Inflammatory macrophage treated with lipopolysaccharide for 1 hour (primary cell): ENCODE measurements around the gene ISG20.

Source experiments
- DNase-seq, 2 donors: peaks; one replicate each; pipeline ENCODE4 v3.0.0-alpha.2; 2020 to 2022

ISG20 gene

DNA sequence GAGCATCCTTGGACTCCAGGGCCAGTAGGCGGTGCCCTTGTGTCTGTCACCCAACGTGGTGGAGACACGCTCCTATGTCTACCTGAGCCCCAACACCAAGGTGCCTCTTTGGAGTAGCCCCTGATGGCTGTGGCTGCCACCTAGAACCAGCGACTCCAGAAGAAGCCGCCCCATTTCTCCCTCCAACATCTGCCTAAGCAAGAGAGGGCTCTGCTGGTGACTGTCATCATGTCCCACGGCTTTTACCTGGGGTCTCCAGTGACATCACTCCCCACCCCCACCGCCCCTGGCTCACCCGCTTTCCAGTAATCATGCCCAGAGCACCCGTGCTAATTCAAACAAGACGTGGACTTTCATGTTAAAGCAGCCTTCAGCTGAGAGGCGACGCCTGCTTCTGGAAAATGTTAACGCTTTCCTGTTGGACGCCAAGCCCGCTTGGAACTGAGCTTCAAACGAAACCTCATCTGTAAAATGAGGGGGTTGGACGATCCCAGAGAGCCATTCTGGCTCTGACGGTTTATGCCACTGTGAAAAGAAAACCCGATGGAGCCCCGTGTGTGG is 57.0 kb downstream of the ISG20 start:
- DNase-seq = no peak

DNA sequence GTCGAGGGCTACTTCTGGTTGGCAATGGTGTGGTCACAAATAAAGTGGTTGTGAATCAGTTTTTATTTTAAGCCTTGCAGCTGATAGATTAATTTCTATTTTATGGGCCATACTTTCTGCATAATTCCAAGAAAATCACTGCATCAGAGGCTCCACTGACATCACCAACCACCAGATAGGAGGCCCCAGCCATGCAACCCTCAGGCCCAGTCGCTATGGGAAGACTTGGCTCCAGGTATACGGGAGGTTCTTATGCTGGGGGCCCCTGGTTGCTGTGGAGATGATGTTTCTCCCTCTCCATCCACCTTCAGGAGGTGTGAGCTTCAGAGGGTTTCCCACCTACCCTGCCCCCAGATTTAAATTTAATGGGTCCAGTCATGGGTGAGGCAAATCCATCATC is 57.4 kb downstream of the ISG20 start:
- no peak for DNase-seq

GRCh38 chr15:88697276-88697675 is 58.5 kb downstream of the ISG20 start:
- no peak for DNase-seq

DNA sequence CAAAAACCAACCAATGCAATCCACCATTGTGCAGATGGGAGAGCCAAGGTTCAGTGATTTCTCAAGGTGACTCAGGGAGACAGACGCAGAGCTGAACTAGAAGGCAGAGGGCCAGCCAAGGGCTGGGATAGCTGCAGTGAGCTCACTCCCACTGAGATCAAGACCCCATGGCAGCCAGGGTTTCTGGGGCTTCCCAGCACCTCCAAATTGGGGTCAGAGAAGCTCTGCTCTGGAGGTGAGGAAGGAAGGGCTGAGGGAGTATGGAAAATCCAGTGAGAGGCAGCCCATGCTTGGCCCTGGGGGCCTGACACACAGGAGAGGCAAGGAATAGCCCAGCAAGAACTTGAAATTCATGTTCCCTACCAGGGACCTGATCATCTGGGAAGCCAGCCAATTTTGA is 61.0 kb downstream of the ISG20 start:
- DNase-seq = no peak

DNA sequence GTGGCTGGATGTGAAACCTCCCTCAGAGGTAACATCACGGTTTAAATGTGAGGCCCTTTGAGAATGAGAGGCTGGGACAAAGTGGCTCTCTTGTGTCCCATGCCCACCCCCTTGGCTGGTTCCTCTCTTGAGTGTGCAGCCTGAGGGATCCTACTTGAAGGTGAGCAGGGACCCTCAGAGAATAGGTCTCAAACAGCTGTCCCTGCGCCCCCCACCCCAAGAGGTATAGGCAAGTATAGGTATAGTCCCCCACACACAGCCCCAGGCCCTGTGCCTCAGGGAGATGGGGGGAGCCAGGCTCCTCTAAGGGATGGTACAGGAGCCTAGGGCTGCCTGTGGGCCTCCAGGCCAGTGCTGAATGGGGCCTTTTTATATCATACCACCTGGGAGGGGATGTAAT is 61.9 kb downstream of the ISG20 start:
- no peak for DNase-seq

DNA sequence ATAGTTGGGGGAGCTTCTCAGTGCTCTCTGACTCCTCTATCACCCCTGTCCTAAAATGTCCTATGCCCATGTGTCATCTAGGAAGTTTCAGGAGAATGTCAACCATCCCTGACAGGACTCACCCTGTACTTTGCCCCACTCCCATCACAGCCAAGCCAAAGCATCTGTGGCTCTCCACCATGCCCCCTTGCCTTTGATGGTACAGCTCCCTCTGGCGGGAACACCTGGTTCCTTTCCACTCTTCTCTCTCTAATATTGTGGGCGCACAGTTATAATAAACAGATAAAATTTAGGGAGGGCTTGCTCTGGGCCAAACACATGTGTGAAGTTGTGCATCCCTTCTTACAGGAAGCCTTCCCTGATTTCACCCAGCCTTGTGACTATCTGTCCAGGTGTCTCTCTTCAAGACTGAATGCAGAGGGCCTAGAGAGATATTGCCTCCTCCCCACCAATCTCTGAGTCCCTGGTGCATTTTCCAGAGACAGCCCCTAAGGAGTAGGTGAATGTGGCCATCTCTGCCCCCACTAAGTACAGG is 62.8 kb downstream of the ISG20 start:
- no peak for DNase-seq

- DNase-seq = no peak
Observed at GRCh38 chr15:88702983-88703382, 64.2 kb downstream of the ISG20 start.

- no peak for DNase-seq
Observed at GRCh38 chr15:88703533-88703932, 64.7 kb downstream of the ISG20 start.

DNA sequence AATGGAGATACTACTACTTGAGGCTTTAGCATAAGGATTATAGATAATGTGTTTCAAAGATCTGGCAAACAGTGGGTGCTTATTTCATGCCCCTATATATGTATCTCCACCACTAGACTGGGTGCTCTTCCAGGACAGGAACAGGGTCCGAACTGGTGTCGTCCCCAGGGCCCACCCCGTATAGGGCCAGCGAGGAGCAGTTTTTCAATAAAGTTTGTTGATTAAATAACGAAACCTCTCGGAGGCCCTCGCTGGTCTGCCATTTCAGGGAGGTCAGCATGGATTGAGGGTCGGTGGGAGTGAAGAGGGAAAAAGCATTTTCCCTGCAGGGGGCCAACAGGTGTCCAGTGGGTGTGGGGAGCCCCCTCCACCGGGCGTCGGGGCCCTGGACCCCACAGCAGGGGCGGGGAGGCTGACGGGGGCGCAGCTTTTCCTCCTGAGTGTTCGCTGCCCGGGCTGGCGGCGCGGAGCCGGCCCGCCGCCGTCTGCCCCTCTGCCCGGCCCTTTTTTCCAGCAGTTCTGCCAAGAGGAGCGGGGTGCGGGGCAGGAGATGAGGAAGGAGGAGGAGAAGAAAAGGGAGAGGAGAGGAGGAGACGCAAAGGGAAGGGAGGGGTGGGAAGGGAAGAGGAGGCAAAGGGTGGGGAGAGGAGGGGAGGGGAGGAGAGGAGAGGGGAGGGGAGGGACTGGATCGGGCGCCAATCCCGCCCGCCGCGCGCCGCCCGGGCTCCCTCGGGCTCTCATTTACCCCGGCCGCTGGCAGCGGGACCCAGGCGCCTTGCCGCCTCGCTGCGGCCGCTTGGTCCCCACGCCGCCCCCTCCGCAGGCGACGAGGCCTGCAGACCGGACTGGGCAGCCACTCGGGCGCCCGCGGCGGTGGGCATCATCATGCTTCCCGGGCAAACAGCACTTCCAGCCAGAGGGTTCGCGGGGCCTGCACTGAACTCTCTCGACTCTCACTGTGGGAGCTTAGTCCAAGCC is 66.3 kb downstream of the ISG20 start:
- DNase-seq = no peak

DNA sequence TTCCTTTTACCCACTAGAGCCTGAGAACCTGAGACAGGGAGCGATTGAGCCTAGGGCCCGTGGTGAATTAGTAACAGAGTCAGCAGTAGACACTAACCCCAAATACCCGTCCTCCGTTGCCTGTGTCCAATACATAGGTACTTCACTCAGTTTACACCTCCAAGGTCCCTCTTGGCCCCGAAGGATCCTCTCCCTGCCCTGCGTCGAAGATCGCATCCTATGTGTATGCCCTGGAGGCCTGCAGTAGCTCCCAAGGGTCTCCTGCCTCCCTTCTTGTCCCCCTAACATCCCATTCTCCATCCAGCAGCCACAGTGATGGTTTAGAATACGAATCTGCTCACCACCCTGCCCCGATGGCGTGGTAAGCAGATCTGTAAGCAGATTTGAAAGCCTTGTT is 67.0 kb downstream of the ISG20 start:
- no peak for DNase-seq
